WTC11 (cell line): ENCODE measurements around the gene PTEN. TPM values are rescaled to one million over a fixed set of nuclear protein-coding genes. Genes with fewer than 3 reads are reported as not detected.

ENCODE experiments used
- ATAC-seq: fragments of 200-7000 bp; cut with Tn5 transposase; 2 replicates; pipeline ENCODE4 v1.10.0; 2021; ENCODE audit warnings: mild to moderate bottlenecking, moderate library complexity
- CTCF ChIA-PET: fragments of 300-600 bp; sonication (Branson Sonifier 250); formaldehyde crosslinking; loops from one replicate; lab custom pipeline; 2021; ENCODE audit warnings: antibody characterized with exemption; lab: Charles Lee
- POLR2A ChIA-PET: fragments of 350-600 bp; sonication (Branson Sonifier 250); formaldehyde crosslinking; loops from one replicate; lab custom pipeline; 2021; ENCODE audit warnings: antibody characterized with exemption; lab: Charles Lee
- DNase-seq: peaks from one replicate; pipeline ENCODE4 v3.0.0; 2021; ENCODE audit warnings: low spot score
- H3K27ac Mint-ChIP-seq: 2 replicates; pipeline ENCODE4 v1.8.0; 2021; ENCODE audit warnings: mixed read lengths
- H3K27me3 Mint-ChIP-seq: 2 replicates; pipeline ENCODE4 v1.8.0; 2021; ENCODE audit warnings: low read depth, mild to moderate bottlenecking, moderate library complexity, mixed read lengths
- H3K36me3 Mint-ChIP-seq: 2 replicates; pipeline ENCODE4 v1.8.0; 2021; ENCODE audit warnings: mixed read lengths
- H3K4me1 Mint-ChIP-seq: 2 replicates; pipeline ENCODE4 v1.8.0; 2022; ENCODE audit warnings: mixed read lengths
- H3K4me3 Mint-ChIP-seq: 2 replicates; pipeline ENCODE4 v1.8.0; 2021; ENCODE audit warnings: mild to moderate bottlenecking, moderate library complexity, mixed read lengths
- H3K9me3 Mint-ChIP-seq: 2 replicates; pipeline ENCODE4 v1.8.0; 2021; ENCODE audit warnings: mixed read lengths
- EMX1 ChIP-seq: fragments of 250-450 bp; sonication (Bioruptor Pico); IDR thresholded peaks from 2 replicates; pipeline ENCODE4 v1.8.0; 2021; ENCODE audit warnings: mild to moderate bottlenecking
- ESRRA ChIP-seq: sonication (generic); formaldehyde crosslinking; IDR thresholded peaks from 2 replicates; pipeline ENCODE4 v1.8.1; 2022; ENCODE audit warnings: mild to moderate bottlenecking, missing genetic modification reagents, borderline replicate concordance
- GTF2I ChIP-seq: fragments of 250-450 bp; sonication (Bioruptor Pico); conservative IDR thresholded peaks from 2 replicates; pipeline ENCODE4 v1.4.0; 2021; ENCODE audit warnings: mild to moderate bottlenecking
- HMGA2 ChIP-seq: fragments of 250-450 bp; sonication (Bioruptor Pico); IDR thresholded peaks from 2 replicates; pipeline ENCODE4 v1.4.0; 2021; ENCODE audit warnings: mild to moderate bottlenecking, moderate library complexity
- KAT7 ChIP-seq: sonication (generic); formaldehyde crosslinking; IDR thresholded peaks from 2 replicates; pipeline ENCODE4 v1.8.1; 2023; ENCODE audit warnings: missing genetic modification reagents, mild to moderate bottlenecking, borderline replicate concordance
- NR3C1 ChIP-seq: sonication (generic); formaldehyde crosslinking; conservative IDR thresholded peaks from 2 replicates; pipeline ENCODE4 v1.8.1; 2023; ENCODE audit warnings: low read depth, mild to moderate bottlenecking, missing genetic modification reagents
- TP53 ChIP-seq: sonication (generic); formaldehyde crosslinking; IDR thresholded peaks from 2 replicates; pipeline ENCODE4 v1.8.1; 2023; ENCODE audit warnings: mild to moderate bottlenecking, missing genetic modification reagents
- ZMAT4 ChIP-seq: fragments of 250-450 bp; sonication (Bioruptor Pico); IDR thresholded peaks from 2 replicates; pipeline ENCODE4 v1.9.0; 2021; ENCODE audit warnings: mild to moderate bottlenecking
- ZNF219 ChIP-seq: sonication (generic); formaldehyde crosslinking; IDR thresholded peaks from 2 replicates; pipeline ENCODE4 v1.8.0; 2023; ENCODE audit warnings: missing genetic modification reagents, mild to moderate bottlenecking, borderline replicate concordance
- ZNF232 ChIP-seq: sonication (generic); formaldehyde crosslinking; IDR thresholded peaks from 2 replicates; pipeline ENCODE4 v1.8.0; 2022; ENCODE audit warnings: mild to moderate bottlenecking, missing genetic modification reagents
- ZNF263 ChIP-seq: sonication (generic); formaldehyde crosslinking; IDR thresholded peaks from 2 replicates; pipeline ENCODE4 v1.8.1; 2022; ENCODE audit warnings: low read depth, mild to moderate bottlenecking, moderate library complexity, missing genetic modification reagents
- ZNF317 ChIP-seq: sonication (generic); formaldehyde crosslinking; IDR thresholded peaks from 2 replicates; pipeline ENCODE4 v1.8.1; 2023; ENCODE audit warnings: low read depth, mild to moderate bottlenecking, moderate library complexity, missing genetic modification reagents, borderline replicate concordance
- ZNF396 ChIP-seq: fragments of 250-450 bp; sonication (Bioruptor Pico); IDR thresholded peaks from 2 replicates; pipeline ENCODE4 v1.8.0; 2021; ENCODE audit warnings: mild to moderate bottlenecking, moderate library complexity, borderline replicate concordance
- ZNF423 ChIP-seq: fragments of 250-450 bp; sonication (Bioruptor Pico); IDR thresholded peaks from 2 replicates; pipeline ENCODE4 v2.1.2; 2022; ENCODE audit warnings: mild to moderate bottlenecking, moderate library complexity
- ZNF512 ChIP-seq: sonication (generic); formaldehyde crosslinking; IDR thresholded peaks from 2 replicates; pipeline ENCODE4 v1.8.1; 2022; ENCODE audit warnings: missing genetic modification reagents, borderline replicate concordance
- ZNF671 ChIP-seq: fragments of 250-450 bp; sonication (Bioruptor Pico); IDR thresholded peaks from 2 replicates; pipeline ENCODE4 v1.8.0; 2021; ENCODE audit warnings: mild to moderate bottlenecking
- total RNA-seq: library from RNA; stranded (reverse); gene quantifications from 3 replicates; pipeline ENCODE4 v1.2.3, GENCODE V29; 2021
- TF ChIP-seq, protein P1 (sequence below): sonication (generic); formaldehyde crosslinking; IDR thresholded peaks from 2 replicates; pipeline ENCODE4 v1.8.0; 2023; ENCODE audit warnings: mild to moderate bottlenecking, missing genetic modification reagents
- TF ChIP-seq, protein P2 (sequence below): sonication (generic); formaldehyde crosslinking; IDR thresholded peaks from 2 replicates; pipeline ENCODE4 v1.8.1; 2022; ENCODE audit warnings: low read depth, mild to moderate bottlenecking, moderate library complexity, missing genetic modification reagents, borderline replicate concordance
- TF ChIP-seq, protein P3 (sequence below): sonication (generic); formaldehyde crosslinking; IDR thresholded peaks from 2 replicates; pipeline ENCODE4 v1.8.1; 2022; ENCODE audit warnings: mild to moderate bottlenecking, missing genetic modification reagents, moderate library complexity, borderline replicate concordance
- TF ChIP-seq, protein P4 (sequence below): sonication (generic); formaldehyde crosslinking; IDR thresholded peaks from 2 replicates; pipeline ENCODE4 v1.8.1; 2022; ENCODE audit warnings: low read depth, missing genetic modification reagents, borderline replicate concordance
- TF ChIP-seq, protein P5 (sequence below): sonication (generic); formaldehyde crosslinking; IDR thresholded peaks from 2 replicates; pipeline ENCODE4 v1.8.0; 2022; ENCODE audit warnings: missing genetic modification reagents

The PTEN gene
- total RNA-seq, 1 experiment from 2014 or later: 54.2 TPM

GRCh38 chr10:87956055-87956454, 92.6 kb downstream of the PTEN start:
- ATAC-seq: no peak
- H3K27me3 Mint-ChIP-seq: no peaks in the 10 kb centered on the region
- no peak for DNase-seq
- peaks cover 25% of the 10 kb centered on the region for H3K36me3 Mint-ChIP-seq
- ChIA-PET CTCF (interaction anchor here (0.6 kb wide), 1 partner anchor 158 kb away, joined by 3 read pairs; no protein-coding TSS in a partner anchor), POLR2A (interaction anchor here (0.8 kb wide), 1 partner anchor 9 kb away, joined by 3 read pairs; no protein-coding TSS in a partner anchor)
- no peaks in the 10 kb centered on the region for H3K9me3 Mint-ChIP-seq
- peaks cover 4% of the 10 kb centered on the region; the same call in 1 of the 2 replicates for H3K4me1 Mint-ChIP-seq
- TF ChIP-seq ZMAT4 (no peak), EMX1 (CRISPR knock-in tag) (no peak), NR3C1 (CRISPR knock-in tag) (no peak), ZNF423 (CRISPR knock-in tag) (no peak), ZNF396 (no peak), ZNF263 (no peak), ZNF219 (no peak), ESRRA (CRISPR knock-in tag) (no peak), GTF2I (no peak), ZNF671 (CRISPR knock-in tag) (no peak), HMGA2 (CRISPR knock-in tag) (no peak), ZNF317 (CRISPR knock-in tag) (no peak), TP53 (CRISPR knock-in tag) (no peak), KAT7 (CRISPR knock-in tag) (no peak), ZNF232 (CRISPR knock-in tag) (no peak)
- TF ChIP-seq, protein P1, sequence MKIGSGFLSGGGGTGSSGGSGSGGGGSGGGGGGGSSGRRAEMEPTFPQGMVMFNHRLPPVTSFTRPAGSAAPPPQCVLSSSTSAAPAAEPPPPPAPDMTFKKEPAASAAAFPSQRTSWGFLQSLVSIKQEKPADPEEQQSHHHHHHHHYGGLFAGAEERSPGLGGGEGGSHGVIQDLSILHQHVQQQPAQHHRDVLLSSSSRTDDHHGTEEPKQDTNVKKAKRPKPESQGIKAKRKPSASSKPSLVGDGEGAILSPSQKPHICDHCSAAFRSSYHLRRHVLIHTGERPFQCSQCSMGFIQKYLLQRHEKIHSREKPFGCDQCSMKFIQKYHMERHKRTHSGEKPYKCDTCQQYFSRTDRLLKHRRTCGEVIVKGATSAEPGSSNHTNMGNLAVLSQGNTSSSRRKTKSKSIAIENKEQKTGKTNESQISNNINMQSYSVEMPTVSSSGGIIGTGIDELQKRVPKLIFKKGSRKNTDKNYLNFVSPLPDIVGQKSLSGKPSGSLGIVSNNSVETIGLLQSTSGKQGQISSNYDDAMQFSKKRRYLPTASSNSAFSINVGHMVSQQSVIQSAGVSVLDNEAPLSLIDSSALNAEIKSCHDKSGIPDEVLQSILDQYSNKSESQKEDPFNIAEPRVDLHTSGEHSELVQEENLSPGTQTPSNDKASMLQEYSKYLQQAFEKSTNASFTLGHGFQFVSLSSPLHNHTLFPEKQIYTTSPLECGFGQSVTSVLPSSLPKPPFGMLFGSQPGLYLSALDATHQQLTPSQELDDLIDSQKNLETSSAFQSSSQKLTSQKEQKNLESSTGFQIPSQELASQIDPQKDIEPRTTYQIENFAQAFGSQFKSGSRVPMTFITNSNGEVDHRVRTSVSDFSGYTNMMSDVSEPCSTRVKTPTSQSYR: no peak
- TF ChIP-seq, protein P2, sequence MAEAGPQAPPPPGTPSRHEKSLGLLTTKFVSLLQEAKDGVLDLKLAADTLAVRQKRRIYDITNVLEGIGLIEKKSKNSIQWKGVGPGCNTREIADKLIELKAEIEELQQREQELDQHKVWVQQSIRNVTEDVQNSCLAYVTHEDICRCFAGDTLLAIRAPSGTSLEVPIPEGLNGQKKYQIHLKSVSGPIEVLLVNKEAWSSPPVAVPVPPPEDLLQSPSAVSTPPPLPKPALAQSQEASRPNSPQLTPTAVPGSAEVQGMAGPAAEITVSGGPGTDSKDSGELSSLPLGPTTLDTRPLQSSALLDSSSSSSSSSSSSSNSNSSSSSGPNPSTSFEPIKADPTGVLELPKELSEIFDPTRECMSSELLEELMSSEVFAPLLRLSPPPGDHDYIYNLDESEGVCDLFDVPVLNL (CRISPR knock-in tag): no peak
- TF ChIP-seq, protein P3, sequence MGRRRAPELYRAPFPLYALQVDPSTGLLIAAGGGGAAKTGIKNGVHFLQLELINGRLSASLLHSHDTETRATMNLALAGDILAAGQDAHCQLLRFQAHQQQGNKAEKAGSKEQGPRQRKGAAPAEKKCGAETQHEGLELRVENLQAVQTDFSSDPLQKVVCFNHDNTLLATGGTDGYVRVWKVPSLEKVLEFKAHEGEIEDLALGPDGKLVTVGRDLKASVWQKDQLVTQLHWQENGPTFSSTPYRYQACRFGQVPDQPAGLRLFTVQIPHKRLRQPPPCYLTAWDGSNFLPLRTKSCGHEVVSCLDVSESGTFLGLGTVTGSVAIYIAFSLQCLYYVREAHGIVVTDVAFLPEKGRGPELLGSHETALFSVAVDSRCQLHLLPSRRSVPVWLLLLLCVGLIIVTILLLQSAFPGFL (CRISPR knock-in tag): no peak
- no peak overlapping the region for H3K4me3 Mint-ChIP-seq
- H3K27ac Mint-ChIP-seq: no peak overlapping the region

DNA sequence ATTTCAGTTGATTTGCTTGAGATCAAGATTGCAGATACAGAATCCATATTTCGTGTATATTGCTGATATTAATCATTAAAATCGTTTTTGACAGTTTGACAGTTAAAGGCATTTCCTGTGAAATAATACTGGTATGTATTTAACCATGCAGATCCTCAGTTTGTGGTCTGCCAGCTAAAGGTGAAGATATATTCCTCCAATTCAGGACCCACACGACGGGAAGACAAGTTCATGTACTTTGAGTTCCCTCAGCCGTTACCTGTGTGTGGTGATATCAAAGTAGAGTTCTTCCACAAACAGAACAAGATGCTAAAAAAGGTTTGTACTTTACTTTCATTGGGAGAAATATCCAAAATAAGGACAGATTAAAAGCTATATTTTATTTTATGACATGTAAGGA, 94.3 kb downstream of the PTEN start:
- Mint-ChIP-seq H3K36me3 (peaks cover 34% of the 10 kb centered on the region), H3K4me3 (no peak overlapping the region), H3K27me3 (no peaks in the 10 kb centered on the region), H3K9me3 (no peaks in the 10 kb centered on the region), H3K4me1 (peaks cover 4% of the 10 kb centered on the region; the same call in 1 of the 2 replicates), H3K27ac (no peak overlapping the region)
- DNase-seq: no peak
- CTCF ChIA-PET: no interaction called here
- no peak for ATAC-seq
- POLR2A ChIA-PET: no interaction called here
- no peak for TF ChIP-seq ZNF512 (CRISPR knock-in tag)
- TF ChIP-seq, protein P4, sequence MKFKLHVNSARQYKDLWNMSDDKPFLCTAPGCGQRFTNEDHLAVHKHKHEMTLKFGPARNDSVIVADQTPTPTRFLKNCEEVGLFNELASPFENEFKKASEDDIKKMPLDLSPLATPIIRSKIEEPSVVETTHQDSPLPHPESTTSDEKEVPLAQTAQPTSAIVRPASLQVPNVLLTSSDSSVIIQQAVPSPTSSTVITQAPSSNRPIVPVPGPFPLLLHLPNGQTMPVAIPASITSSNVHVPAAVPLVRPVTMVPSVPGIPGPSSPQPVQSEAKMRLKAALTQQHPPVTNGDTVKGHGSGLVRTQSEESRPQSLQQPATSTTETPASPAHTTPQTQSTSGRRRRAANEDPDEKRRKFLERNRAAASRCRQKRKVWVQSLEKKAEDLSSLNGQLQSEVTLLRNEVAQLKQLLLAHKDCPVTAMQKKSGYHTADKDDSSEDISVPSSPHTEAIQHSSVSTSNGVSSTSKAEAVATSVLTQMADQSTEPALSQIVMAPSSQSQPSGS: no peak
- TF ChIP-seq, protein P5, sequence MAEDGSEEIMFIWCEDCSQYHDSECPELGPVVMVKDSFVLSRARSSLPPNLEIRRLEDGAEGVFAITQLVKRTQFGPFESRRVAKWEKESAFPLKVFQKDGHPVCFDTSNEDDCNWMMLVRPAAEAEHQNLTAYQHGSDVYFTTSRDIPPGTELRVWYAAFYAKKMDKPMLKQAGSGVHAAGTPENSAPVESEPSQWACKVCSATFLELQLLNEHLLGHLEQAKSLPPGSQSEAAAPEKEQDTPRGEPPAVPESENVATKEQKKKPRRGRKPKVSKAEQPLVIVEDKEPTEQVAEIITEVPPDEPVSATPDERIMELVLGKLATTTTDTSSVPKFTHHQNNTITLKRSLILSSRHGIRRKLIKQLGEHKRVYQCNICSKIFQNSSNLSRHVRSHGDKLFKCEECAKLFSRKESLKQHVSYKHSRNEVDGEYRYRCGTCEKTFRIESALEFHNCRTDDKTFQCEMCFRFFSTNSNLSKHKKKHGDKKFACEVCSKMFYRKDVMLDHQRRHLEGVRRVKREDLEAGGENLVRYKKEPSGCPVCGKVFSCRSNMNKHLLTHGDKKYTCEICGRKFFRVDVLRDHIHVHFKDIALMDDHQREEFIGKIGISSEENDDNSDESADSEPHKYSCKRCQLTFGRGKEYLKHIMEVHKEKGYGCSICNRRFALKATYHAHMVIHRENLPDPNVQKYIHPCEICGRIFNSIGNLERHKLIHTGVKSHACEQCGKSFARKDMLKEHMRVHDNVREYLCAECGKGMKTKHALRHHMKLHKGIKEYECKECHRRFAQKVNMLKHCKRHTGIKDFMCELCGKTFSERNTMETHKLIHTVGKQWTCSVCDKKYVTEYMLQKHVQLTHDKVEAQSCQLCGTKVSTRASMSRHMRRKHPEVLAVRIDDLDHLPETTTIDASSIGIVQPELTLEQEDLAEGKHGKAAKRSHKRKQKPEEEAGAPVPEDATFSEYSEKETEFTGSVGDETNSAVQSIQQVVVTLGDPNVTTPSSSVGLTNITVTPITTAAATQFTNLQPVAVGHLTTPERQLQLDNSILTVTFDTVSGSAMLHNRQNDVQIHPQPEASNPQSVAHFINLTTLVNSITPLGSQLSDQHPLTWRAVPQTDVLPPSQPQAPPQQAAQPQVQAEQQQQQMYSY: no peak
